Cardiac muscle cell (in vitro differentiated cells and primary cell): ENCODE data around the gene CNTN5. TPM values are rescaled to one million over a fixed set of nuclear protein-coding genes. Genes with fewer than 3 reads are reported as not detected.

ENCODE experiments used
- DNase-seq, 2 donors: peaks; one replicate each; pipeline versions ENCODE4 v3.0.0 to v3.0.0-alpha.2; 2010 to 2017; ENCODE audit warnings: low read depth in 1 of 2, low spot score in 1 of 2
- H3K27ac ChIP-seq: fragments of 200-600 bp; sonication (generic); 2 replicates; pipeline ENCODE4 v1.5.1; 2016
- H3K27me3 ChIP-seq: fragments of 200-600 bp; sonication (generic); 2 replicates; pipeline ENCODE4 v1.6.0; 2016; ENCODE audit warnings: control low read depth
- H3K36me3 ChIP-seq: fragments of 200-600 bp; sonication (generic); 2 replicates; pipeline ENCODE4 v1.5.1; 2016; ENCODE audit warnings: control low read depth
- H3K4me1 ChIP-seq: fragments of 200-600 bp; sonication (generic); 2 replicates; pipeline ENCODE4 v1.8.1; 2017; ENCODE audit warnings: low read depth, mild to moderate bottlenecking, mixed run types
- H3K4me3 ChIP-seq: fragments of 200-600 bp; sonication (generic); 2 replicates; pipeline ENCODE4 v1.5.1; 2016; ENCODE audit warnings: mild to moderate bottlenecking
- H3K9me3 ChIP-seq: fragments of 200-600 bp; sonication (generic); 2 replicates; pipeline ENCODE4 v1.5.1; 2017; ENCODE audit warnings: low read depth, mild to moderate bottlenecking, control low read depth
- CTCF ChIP-seq: IDR thresholded peaks from 2 replicates; pipeline ENCODE4 v1.5.1; 2012; ENCODE audit warnings: low read depth, mild to moderate bottlenecking, low read length
- polyA plus RNA-seq: library from polyadenylated mRNA; unstranded; fragments of >200 nt; fragmentation: Nextera tagmentation; extraction: Ambion mirVana; gene quantifications from 2 replicates; pipeline ENCODE4 v1.2.1, GENCODE V29; 2016
- total RNA-seq: library from RNA; depleted of rRNA; stranded (reverse); fragments of >200 nt; gene quantifications from 2 replicates; pipeline ENCODE4 v1.2.3, GENCODE V29; 2016

CNTN5 gene
- total RNA-seq (41.3 and 52.6 TPM in 2 replicates), polyA plus RNA-seq (30.0 and 30.8 TPM in 2 replicates)

- H3K36me3 ChIP-seq, result no peaks in the 10 kb centered on the region
- H3K4me1 ChIP-seq, result peaks cover 4% of the 10 kb centered on the region
- peak within 1 kb of the TSS; percentile 56 for H3K27ac ChIP-seq
- H3K27me3 ChIP-seq, result no peaks in the 10 kb centered on the region
- peak within 1 kb of the TSS; percentile 59 for H3K4me3 ChIP-seq
- H3K9me3 ChIP-seq, result no peaks in the 10 kb centered on the region
- no peak for TF ChIP-seq CTCF
- peak; percentile 54 to 87 for DNase-seq
Measured at GRCh38 chr11:99020352-99021225, at the start of gene CNTN5. Gene CNTN5, plus strand, starts transcription at chr11:99020949.

GRCh38 chr11:98979205-98979604 is 41.5 kb upstream of the CNTN5 start:
- H3K9me3 ChIP-seq, result no peaks in the 10 kb centered on the region
- H3K27me3 ChIP-seq, result no peaks in the 10 kb centered on the region
- H3K4me3 ChIP-seq, result no peak overlapping the region
- H3K36me3 ChIP-seq, result no peaks in the 10 kb centered on the region
- H3K27ac ChIP-seq, result no peak overlapping the region
- no peak for TF ChIP-seq CTCF
- DNase-seq, result peak in 1 of 2 donors; percentile 45
- H3K4me1 ChIP-seq, result no peaks in the 10 kb centered on the region

DNA sequence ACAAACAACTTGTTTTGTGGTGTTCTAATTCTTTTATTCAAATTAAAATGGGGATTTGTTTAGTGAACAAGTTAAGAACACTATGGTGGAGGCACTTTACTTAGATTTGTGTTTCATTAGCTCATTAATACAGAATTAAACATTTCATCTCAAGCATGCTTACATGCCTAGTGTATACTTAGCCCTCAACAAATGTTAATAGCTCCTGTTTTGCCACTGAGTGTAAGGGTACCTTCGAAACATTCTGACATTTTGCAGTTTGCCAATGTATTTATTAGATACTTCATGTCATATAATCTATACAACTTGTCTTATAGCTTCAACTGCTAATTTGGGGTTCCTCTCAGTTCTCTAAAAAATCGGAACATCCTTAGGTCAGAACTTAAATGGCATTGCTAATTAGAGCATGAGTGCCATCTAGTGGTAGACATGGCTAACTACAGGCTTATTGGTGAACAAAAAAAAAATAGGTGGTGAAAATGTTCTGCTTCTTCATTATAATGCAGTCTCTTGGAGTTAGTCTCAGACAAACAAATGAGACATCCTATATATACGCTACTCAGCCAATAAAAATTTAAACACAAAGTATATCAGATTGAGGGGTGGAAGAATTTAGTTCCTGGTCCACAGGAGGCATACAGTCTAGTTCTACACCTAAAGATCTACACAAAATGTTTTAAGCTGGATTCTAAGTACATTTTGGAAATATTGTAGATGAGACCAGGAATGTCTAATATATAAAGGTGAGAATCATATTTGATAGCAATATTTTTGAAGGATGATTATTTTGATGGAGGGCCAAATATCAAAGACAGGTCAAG is 4.9 kb upstream of the CNTN5 start:
- H3K36me3 ChIP-seq, result no peaks in the 10 kb centered on the region
- TF ChIP-seq CTCF, result peak; percentile 78
- H3K27ac ChIP-seq, result no peak overlapping the region
- no peaks in the 10 kb centered on the region for H3K9me3 ChIP-seq
- peaks cover 7% of the 10 kb centered on the region for H3K4me1 ChIP-seq
- H3K27me3 ChIP-seq, result no peaks in the 10 kb centered on the region
- DNase-seq, result peak; percentile 70 to 78
- H3K4me3 ChIP-seq, result no peak overlapping the region

- Histone ChIP-seq H3K27ac (no peak overlapping the region), H3K9me3 (no peaks in the 10 kb centered on the region), H3K27me3 (no peaks in the 10 kb centered on the region), H3K4me1 (peaks cover 8% of the 10 kb centered on the region), H3K4me3 (no peak overlapping the region), H3K36me3 (no peaks in the 10 kb centered on the region)
- TF ChIP-seq CTCF, result no peak
- DNase-seq, result no peak
Measured at GRCh38 chr11:99019696-99020095, 1.1 kb upstream of the CNTN5 start.

DNA sequence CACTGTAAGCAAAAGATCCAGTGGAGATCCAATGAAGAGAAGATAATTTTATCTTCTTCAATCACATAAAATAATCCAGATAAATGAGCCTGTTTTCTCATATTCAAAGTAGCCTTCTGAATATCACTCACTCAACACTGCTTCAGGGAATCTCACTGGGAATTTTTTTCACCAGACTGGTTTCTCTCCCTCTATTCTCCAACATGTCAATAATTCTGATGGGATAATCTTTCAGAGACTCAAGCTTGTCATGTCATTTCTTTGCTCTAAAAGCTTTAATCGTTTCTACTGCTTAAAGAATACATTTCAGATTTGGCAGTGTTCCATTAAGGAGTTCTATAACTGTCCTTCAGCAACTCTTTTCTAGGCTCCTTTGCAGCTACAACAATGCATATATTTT is 16.3 kb downstream of the CNTN5 start:
- Histone ChIP-seq H3K4me1 (no peaks in the 10 kb centered on the region), H3K27me3 (no peaks in the 10 kb centered on the region), H3K4me3 (no peak overlapping the region), H3K9me3 (no peaks in the 10 kb centered on the region), H3K36me3 (no peaks in the 10 kb centered on the region), H3K27ac (no peak overlapping the region)
- no peak for DNase-seq
- TF ChIP-seq CTCF, result no peak
